SK-N-SH treated with all-trans-retinoic acid at 6 μM for 48 hours (cell line): ENCODE results near the gene GPR34.

Experiments
- ARNTL ChIP-seq: fragments of 450-650 bp; formaldehyde crosslinking; IDR thresholded peaks from 2 replicates; pipeline ENCODE4 v1.5.0; 2020; ENCODE audit warnings: low read depth, mild to moderate bottlenecking, moderate library complexity, borderline replicate concordance
- CSDC2 ChIP-seq: fragments of 250-450 bp; sonication (Bioruptor Pico); IDR thresholded peaks from 2 replicates; pipeline ENCODE4 v1.5.0; 2020; ENCODE audit warnings: mild to moderate bottlenecking, moderate library complexity
- ESRRG ChIP-seq: fragments of 250-450 bp; sonication (Bioruptor Pico); IDR thresholded peaks from 2 replicates; pipeline ENCODE4 v1.6.1; 2021; ENCODE audit warnings: mild to moderate bottlenecking
- GLIS3 ChIP-seq: fragments of 250-450 bp; sonication (Bioruptor Pico); IDR thresholded peaks from 2 replicates; pipeline ENCODE4 v1.5.0; 2020; ENCODE audit warnings: mild to moderate bottlenecking, moderate library complexity
- OSR1 ChIP-seq: fragments of 250-450 bp; sonication (Bioruptor Pico); IDR thresholded peaks from 2 replicates; pipeline ENCODE4 v1.8.0; 2022; ENCODE audit warnings: moderate library complexity, mild to moderate bottlenecking, inconsistent platforms
- PATZ1 ChIP-seq: fragments of 250-450 bp; sonication (Bioruptor Pico); IDR thresholded peaks from 2 replicates; pipeline ENCODE4 v1.8.0; 2020; ENCODE audit warnings: mild to moderate bottlenecking, moderate library complexity, borderline replicate concordance
- PPARA ChIP-seq: fragments of 250-450 bp; sonication (Bioruptor Pico); IDR thresholded peaks from 2 replicates; pipeline ENCODE4 v1.5.0; 2020; ENCODE audit warnings: mild to moderate bottlenecking, borderline replicate concordance
- RARB ChIP-seq: fragments of 250-450 bp; sonication (Bioruptor Pico); IDR thresholded peaks from 2 replicates; pipeline ENCODE4 v1.8.0; 2021; ENCODE audit warnings: mild to moderate bottlenecking, moderate library complexity
- TCF4 ChIP-seq: fragments of 250-450 bp; sonication (Bioruptor Pico); IDR thresholded peaks from 2 replicates; pipeline ENCODE4 v1.8.0; 2021; ENCODE audit warnings: mild to moderate bottlenecking, moderate library complexity, borderline replicate concordance
- ZC3H10 ChIP-seq: fragments of 250-450 bp; sonication (Bioruptor Pico); IDR thresholded peaks from 2 replicates; pipeline ENCODE4 v1.5.1; 2021; ENCODE audit warnings: mild to moderate bottlenecking, moderate library complexity
- ZFP3 ChIP-seq: fragments of 250-450 bp; sonication (Bioruptor Pico); IDR thresholded peaks from 2 replicates; pipeline ENCODE4 v1.5.0; 2020; ENCODE audit warnings: mild to moderate bottlenecking, moderate library complexity
- ZFP30 ChIP-seq: fragments of 450-650 bp; formaldehyde crosslinking; IDR thresholded peaks from 2 replicates; pipeline ENCODE4 v1.5.0; 2022; ENCODE audit warnings: mild to moderate bottlenecking, moderate library complexity
- ZNF565 ChIP-seq: fragments of 450-650 bp; formaldehyde crosslinking; conservative IDR thresholded peaks from 2 replicates; pipeline ENCODE4 v1.5.0; 2020; ENCODE audit warnings: low read depth, mild to moderate bottlenecking, moderate library complexity
- TF ChIP-seq, protein P1 (sequence below): fragments of 250-450 bp; sonication (Bioruptor Pico); IDR thresholded peaks from 2 replicates; pipeline ENCODE4 v1.5.1; 2020; ENCODE audit warnings: low read depth, mild to moderate bottlenecking, moderate library complexity

GRCh38 chrX:41708486-41708885 is 19.7 kb downstream of the GPR34 start:
- TF ChIP-seq RARB (CRISPR knock-in tag) (no peak), ZNF565 (CRISPR knock-in tag) (no peak), ZFP30 (no peak), ZFP3 (CRISPR knock-in tag) (no peak), ARNTL (CRISPR knock-in tag) (no peak), PATZ1 (CRISPR knock-in tag) (no peak), GLIS3 (CRISPR knock-in tag) (no peak), ZC3H10 (no peak), PPARA (CRISPR knock-in tag) (no peak), CSDC2 (CRISPR knock-in tag) (no peak), ESRRG (CRISPR knock-in tag) (no peak), OSR1 (CRISPR knock-in tag) (no peak), TCF4 (CRISPR knock-in tag) (no peak)
- TF ChIP-seq, protein P1, sequence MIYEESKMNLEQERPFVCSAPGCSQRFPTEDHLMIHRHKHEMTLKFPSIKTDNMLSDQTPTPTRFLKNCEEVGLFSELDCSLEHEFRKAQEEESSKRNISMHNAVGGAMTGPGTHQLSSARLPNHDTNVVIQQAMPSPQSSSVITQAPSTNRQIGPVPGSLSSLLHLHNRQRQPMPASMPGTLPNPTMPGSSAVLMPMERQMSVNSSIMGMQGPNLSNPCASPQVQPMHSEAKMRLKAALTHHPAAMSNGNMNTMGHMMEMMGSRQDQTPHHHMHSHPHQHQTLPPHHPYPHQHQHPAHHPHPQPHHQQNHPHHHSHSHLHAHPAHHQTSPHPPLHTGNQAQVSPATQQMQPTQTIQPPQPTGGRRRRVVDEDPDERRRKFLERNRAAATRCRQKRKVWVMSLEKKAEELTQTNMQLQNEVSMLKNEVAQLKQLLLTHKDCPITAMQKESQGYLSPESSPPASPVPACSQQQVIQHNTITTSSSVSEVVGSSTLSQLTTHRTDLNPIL, result no peak
